ENCODE results near the gene GTF3C4. TPM values are rescaled to one million over a fixed set of nuclear protein-coding genes. Genes with fewer than 3 reads are reported as not detected.

GTF3C4 gene
- 11.0 and 15.6 TPM in 2 replicates for total RNA-seq

GRCh38 chr9:132670457-132671391, at the start of gene GTF3C4:
Gene GTF3C4, plus strand, starts transcription at chr9:132670464. Its CDS starts 135 bp downstream, at chr9:132670599.

GRCh38 chr9:132669698-132670456, 387 bp upstream of the GTF3C4 start, which contains the start of gene DDX31:
Gene DDX31, minus strand, starts transcription at chr9:132669983. Its CDS starts 49 bp downstream, at chr9:132669934.

Other genes starting within 250 kb of the GTF3C4 start
- gene BARHL1, start 87.9 kb upstream of the GTF3C4 start, total RNA-seq: not detected in 2 replicates
- 13.4 and 20.5 TPM in 2 replicates for gene DDX31, start 481 bp upstream of the GTF3C4 start, total RNA-seq
- under 0.01 and 0.14 TPM in 2 replicates for gene AK8, start 207.8 kb downstream of the GTF3C4 start, total RNA-seq
- gene SPACA9, start 208.4 kb downstream of the GTF3C4 start, total RNA-seq: 2.4 and 2.5 TPM in 2 replicates

Measured in smooth muscle cell of the umbilical artery (primary cell).